Ishikawa (cell line): Measurements from ENCODE around the gene TIMP2.

Experiments used
- CEBPB ChIP-seq: IDR thresholded peaks from 2 replicates; pipeline ENCODE4 v1.6.1; 2012
- CREB1 ChIP-seq: IDR thresholded peaks from 2 replicates; pipeline ENCODE4 v1.6.1; 2012; ENCODE audit warnings: low read depth
- EGR1 ChIP-seq: IDR thresholded peaks from 2 replicates; pipeline ENCODE4 v1.6.1; 2012
- EP300 ChIP-seq: IDR thresholded peaks from 2 replicates; pipeline ENCODE4 v1.6.1; 2012; ENCODE audit warnings: borderline replicate concordance
- FOXM1 ChIP-seq: IDR thresholded peaks from 2 replicates; pipeline ENCODE4 v1.6.1; 2012; ENCODE audit warnings: low read depth, borderline replicate concordance
- NFIC ChIP-seq: IDR thresholded peaks from 2 replicates; pipeline ENCODE4 v1.6.1; 2012
- RAD21 ChIP-seq: IDR thresholded peaks from 2 replicates; pipeline ENCODE4 v1.6.1; 2012; ENCODE audit warnings: low read depth
- REST ChIP-seq: IDR thresholded peaks from 2 replicates; pipeline ENCODE4 v1.6.1; 2012; ENCODE audit warnings: low read depth, mild to moderate bottlenecking
- TAF1 ChIP-seq: IDR thresholded peaks from 2 replicates; pipeline ENCODE4 v1.6.1; 2012; ENCODE audit warnings: low read depth, mild to moderate bottlenecking
- TCF12 ChIP-seq: IDR thresholded peaks from 2 replicates; pipeline ENCODE4 v1.6.1; 2012; ENCODE audit warnings: low read depth
- TEAD4 ChIP-seq: IDR thresholded peaks from 2 replicates; pipeline ENCODE4 v1.6.1; 2012
- YY1 ChIP-seq: IDR thresholded peaks from 2 replicates; pipeline ENCODE4 v1.6.1; 2012; ENCODE audit warnings: low read depth
- ZBTB7A ChIP-seq: IDR thresholded peaks from 2 replicates; pipeline ENCODE4 v1.6.1; 2012; ENCODE audit warnings: low read depth

TIMP2 gene

GRCh38 chr17:78805301-78805700, 119.9 kb downstream of the TIMP2 start:
- TF ChIP-seq RAD21 (no peak), REST (no peak), CREB1 (no peak), NFIC (no peak), FOXM1 (no peak), TCF12 (no peak), CEBPB (no peak), TEAD4 (no peak), YY1 (no peak)

DNA sequence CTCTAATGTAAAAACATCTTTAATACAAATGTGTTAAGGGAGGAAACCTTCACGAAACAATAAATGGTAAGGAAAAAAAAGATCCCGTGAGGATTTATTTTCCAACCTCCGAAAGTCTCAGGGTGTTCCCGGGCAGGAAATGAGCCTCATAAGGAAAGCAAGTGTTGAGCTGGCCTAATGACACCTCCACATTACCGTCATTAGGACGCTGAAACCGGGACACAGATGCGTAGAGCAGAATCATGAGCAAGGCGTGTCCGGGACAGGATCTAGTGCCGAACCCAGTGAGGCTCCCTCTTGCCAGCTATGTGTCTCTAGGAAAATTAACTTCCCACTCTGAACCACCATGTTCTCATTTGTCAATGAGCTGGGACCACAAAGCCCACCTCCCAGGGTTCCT, 120.4 kb downstream of the TIMP2 start:
- TF ChIP-seq TAF1, result no peak
- no peak for TF ChIP-seq EGR1

- TF ChIP-seq ZBTB7A (no peak), TEAD4 (no peak), TAF1 (no peak), EP300 (no peak), NFIC (no peak), YY1 (no peak), TCF12 (no peak)
Measured at GRCh38 chr17:78803186-78803845, 121.9 kb downstream of the TIMP2 start.
